ENCODE measurements around the gene TMEM35B.
"Not testable (repeated sequence)": the region's sequence is repeated elsewhere in the genome, so short reads cannot be mapped to it uniquely, and the experiment has no call there.

Gene TMEM35B

DNA sequence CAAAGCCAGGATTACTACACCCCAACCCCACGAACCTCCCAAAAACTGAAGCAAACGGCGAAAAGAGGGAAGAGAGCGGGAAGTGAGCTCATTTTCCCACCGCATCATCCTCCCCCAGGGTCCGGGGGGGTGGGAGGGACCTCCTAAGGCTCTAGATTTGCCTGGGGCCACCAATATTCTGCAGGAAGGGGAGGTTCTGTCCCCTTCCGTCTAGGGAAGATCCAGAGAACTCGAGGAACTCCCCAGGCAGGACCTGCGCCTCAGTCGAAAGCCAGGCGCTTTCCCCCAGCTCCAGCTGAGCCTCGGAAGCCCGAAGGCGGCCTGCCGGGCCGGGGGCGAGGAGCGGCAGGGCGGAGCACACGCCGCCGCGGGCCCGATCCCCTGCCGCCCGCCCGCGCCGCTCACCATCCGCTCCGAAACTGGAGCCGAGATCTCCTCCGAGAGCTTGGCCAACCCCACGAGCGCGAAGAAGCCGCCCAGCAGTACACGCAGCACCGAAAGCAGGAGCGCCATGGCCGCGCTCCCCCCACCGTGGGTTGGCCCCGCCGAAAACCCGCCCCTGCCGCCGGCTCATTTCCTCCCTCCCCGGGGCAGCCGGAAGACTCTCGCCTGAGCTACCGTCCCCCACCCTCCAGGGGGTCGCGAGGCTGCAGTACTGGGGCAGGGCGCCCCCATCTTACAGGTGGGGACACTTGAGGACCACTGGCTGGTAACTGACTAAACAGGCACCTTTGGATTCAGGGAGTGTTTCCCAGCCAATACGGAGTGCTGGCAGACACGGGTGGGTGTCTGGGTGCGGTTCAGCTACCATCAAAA lies at the start of gene TMEM35B:
TSS of gene TMEM35B (minus strand) at position 555 of the 816 bp plus-strand sequence. CDS start at position 513, 42 bp downstream.
- DNase-seq: peak; percentile 55

- no peak for DNase-seq
Measured at GRCh38 chr1:35033346-35033745, 48.2 kb upstream of the TMEM35B start.

- no peak for DNase-seq
Measured at GRCh38 chr1:35032384-35032739, 47.2 kb upstream of the TMEM35B start.

GRCh38 chr1:35030756-35031446 lies 45.8 kb upstream of the TMEM35B start:
- no peak for DNase-seq

- no peak for DNase-seq
Measured at GRCh38 chr1:35030338-35030737, 45.2 kb upstream of the TMEM35B start.

GRCh38 chr1:35029761-35030160 lies 44.6 kb upstream of the TMEM35B start:
- no peak for DNase-seq

- no peak for DNase-seq
Measured at GRCh38 chr1:35016406-35016805, 31.3 kb upstream of the TMEM35B start.

DNA sequence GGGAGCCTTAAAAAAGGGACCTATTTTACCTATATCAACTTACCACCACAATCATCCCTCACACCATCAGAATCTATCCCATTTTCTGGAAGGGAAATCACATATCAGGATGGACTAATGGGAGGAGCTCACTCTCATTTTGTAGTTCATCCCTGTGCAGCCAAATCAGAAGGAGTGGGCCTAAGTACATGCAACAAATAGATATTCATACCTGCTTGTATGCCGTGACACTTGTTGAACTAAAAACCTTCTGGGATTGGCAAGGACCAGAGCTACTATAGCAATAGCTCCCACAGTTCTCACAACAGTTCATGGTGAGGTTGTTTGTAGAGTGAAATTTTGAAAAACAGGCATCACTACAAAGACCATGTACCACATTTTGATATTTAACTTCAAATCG lies 29.3 kb upstream of the TMEM35B start:
- no peak for DNase-seq

GRCh38 chr1:35005711-35006110 lies 20.6 kb upstream of the TMEM35B start:
- DNase-seq: no peak

DNA sequence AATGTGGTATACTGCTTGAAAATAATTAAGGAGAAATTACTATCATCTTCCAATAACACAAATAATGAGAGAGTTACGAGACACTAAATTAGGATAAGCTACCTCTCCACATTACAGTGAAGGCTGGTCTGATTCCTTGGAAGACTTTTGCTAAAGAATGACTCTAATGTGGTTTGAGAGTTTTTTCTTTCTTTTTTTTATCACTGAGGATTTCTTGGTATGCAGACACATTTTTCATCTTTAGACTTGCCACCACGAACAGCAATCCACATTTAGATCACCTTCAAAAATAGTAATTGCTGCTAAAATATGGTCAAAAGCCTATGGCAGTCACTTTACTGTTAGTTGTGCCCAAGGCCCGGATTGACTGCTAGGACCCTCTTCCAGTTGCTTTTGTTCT lies 16.6 kb upstream of the TMEM35B start:
- no peak for DNase-seq

DNA sequence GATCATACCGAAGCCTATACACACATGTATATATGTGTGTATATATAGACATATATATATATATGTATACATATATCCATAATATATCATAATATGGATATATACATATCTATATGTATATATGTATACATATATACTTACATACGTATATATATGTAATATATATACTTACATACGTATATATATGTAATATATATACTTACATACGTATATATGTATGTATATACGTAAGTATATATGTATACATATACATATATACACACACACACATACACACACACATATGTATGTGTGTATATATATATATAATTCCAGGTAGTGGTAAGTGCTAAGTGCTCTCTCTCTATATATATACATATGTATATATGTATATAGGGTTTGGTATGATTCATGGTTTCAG lies 9.7 kb upstream of the TMEM35B start:
- DNase-seq: no peak

DNA sequence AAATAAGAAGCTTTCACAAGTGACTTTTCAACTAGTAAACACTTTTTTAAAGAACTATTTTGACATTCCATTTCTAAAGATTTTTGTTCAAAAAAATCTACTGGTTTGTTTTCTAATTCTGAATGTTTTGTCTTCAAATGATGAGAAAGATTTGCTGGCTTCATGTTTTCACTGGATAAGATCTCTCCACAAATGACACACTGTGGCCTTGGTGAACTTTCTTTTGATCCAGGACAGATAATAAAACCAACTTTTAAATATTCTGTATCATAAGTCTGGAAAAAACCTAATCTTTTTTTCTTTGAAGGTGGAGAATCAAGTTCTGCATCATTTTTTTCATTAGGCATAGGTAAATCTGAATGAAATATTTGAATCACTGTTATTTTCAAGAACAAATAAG lies 3.4 kb upstream of the TMEM35B start:
- no peak for DNase-seq

DNA sequence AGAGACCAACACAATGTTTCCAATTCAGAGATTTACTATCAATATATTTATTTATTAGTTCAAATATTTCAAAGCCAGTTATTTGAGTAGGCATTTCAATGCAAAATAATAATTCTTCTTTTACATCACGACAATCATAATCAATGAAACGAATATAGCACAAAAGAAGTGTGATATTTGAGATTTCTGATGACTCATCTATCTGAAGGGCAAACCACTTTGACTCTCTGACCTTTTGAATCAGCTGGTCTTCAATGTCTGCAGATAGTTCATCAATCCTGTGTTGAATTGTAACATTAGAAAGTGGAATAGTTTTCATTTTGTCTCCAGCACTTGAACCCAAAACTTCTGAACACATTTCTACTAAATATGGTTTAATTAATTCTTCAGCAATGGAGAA lies 3.0 kb upstream of the TMEM35B start:
- DNase-seq: no peak

- no peak for DNase-seq
Measured at GRCh38 chr1:34987018-34987417, 1.9 kb upstream of the TMEM35B start.

DNA sequence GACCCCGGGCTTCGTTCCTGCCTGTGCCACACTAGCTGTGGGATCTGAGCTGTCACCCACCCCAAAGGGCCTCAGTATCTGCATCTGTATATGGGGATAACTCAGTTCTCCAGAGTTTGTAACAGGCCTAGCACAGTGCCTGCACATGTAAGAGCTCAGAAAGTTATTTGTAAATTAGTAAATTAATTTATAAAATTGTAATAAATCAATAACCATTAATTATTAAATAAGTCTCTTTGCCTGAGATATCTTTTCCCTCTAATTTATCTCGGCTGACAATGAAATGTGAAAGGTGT lies 410 bp upstream of the TMEM35B start:
- not testable (repeated sequence) for DNase-seq

DNA sequence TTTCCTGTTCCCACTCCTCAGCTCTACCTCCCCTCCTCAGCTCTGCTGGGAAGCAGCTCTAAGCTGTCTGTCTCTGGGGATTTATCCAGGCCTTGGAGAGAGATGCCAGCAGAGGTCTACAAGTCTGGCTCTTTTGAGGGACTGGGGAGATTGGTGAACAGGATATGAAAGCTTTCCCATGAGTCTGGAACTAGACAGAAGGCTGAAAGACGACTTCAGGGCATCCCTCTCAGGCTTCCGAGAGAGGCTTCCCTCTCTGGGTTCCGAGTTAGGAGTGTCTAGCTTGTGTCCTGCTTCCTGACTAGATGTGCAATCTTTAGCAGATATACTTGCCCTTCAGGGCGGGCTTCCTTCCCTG lies 733 bp downstream of the TMEM35B start:
- no peak for DNase-seq

GRCh38 chr1:34983700-34984355 lies 1.3 kb downstream of the TMEM35B start:
- no peak for DNase-seq

- DNase-seq: no peak
Measured at GRCh38 chr1:34982820-34983376, 2.2 kb downstream of the TMEM35B start.

DNA sequence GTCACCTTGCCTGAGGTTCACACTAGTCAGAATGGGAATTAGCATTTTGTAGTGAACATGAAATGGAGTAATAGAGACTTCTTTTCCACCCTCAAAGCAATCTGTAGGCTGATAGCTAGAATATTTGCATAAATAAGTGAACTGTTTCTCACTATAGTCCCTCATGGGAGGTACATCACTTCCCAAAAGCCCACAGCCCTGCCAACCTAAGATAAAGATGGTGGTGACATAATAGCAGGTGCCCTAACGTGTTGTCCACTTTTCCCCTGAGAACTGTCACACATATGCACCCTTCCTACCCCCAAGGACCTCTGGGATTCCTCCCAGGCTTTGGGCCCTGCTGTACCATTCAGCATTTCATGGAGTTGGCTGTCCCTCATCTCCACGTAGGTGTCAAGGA lies 4.4 kb downstream of the TMEM35B start:
- DNase-seq: no peak

DNA sequence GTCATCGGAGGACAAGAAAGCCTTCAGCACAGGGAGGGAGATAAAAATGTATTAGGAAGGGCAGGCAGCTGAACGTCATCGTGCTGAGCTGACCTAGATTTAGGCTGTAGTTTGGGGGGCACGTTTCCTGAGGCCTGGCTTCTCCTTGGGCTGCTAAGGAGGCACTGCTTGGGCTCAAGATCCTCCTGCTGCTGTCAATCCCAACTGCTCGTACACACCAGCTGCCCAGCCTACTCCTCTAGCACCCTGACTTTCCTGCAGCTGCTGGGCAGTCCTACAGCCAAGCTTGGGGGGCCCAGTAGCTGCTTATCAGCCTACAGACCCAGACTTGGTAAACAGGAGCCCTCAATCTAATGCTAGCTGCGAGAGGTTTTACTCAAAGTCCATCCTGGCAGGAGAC lies 6.2 kb downstream of the TMEM35B start:
- no peak for DNase-seq

GRCh38 chr1:34977858-34978257 lies 7.3 kb downstream of the TMEM35B start:
- no peak for DNase-seq

- no peak for DNase-seq
Measured at GRCh38 chr1:34977210-34977471, 8.0 kb downstream of the TMEM35B start.

DNA sequence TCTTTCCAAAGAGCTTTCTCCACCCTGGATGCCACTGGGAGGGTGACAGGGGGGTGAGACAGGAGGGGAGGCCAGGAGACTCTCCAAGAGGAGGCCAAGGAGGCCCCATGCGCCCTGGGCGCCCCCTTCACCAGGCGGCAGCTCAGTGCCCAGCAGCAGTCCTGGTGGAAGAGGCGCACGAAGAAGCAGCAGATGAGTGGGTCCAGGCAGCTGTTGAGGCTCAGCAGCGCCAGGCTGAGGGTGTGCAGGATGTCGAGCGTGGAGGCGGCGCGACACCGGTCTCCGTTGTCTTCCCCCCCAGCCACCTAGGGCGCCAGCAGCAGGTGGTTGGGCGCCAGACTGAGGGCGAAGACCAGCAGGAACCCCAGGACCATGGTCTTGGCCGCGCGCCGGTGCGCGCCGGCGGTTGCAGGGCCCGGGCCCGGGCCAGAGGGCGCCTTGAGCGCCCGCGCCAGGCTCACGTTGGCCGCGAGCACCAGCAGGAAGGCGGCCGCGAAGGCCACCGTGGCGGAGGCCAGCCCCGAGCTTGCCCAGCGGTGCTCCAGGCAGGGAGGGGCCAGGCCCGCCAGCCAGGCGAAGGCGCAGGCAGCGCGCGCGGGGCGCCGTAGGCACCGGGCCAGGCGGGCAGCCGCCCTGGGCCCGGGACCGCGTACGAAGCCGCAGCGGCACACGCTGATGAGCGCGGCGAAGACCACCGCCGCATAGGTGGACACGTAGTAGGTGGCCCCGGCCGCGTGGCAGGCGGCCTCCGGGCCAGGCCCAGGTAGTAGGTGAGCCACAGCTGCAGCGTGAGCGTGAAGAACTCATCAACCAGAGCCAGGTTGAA lies 8.6 kb downstream of the TMEM35B start:
- DNase-seq: no peak

Data from GDM1 (cell line).